Breast epithelium (tissue), 3 donors: ENCODE data around the gene HDC.

ENCODE experiments used
- POLR2A ChIP-seq: fragments of 450-650 bp; IDR thresholded peaks from one replicate; pipeline ENCODE4 v1.6.1; 2016; ENCODE audit warnings: antibody characterized with exemption, mild to moderate bottlenecking, moderate library complexity
- TF ChIP-seq, protein P1 (sequence below), 3 donors: fragments of 450-650 bp; IDR thresholded peaks; one replicate each; pipeline ENCODE4 v1.5.1; 2016 to 2017; ENCODE audit warnings: antibody characterized with exemption in 3 of 3, mild to moderate bottlenecking in 3 of 3, moderate library complexity in 3 of 3

- TF ChIP-seq, protein P1, sequence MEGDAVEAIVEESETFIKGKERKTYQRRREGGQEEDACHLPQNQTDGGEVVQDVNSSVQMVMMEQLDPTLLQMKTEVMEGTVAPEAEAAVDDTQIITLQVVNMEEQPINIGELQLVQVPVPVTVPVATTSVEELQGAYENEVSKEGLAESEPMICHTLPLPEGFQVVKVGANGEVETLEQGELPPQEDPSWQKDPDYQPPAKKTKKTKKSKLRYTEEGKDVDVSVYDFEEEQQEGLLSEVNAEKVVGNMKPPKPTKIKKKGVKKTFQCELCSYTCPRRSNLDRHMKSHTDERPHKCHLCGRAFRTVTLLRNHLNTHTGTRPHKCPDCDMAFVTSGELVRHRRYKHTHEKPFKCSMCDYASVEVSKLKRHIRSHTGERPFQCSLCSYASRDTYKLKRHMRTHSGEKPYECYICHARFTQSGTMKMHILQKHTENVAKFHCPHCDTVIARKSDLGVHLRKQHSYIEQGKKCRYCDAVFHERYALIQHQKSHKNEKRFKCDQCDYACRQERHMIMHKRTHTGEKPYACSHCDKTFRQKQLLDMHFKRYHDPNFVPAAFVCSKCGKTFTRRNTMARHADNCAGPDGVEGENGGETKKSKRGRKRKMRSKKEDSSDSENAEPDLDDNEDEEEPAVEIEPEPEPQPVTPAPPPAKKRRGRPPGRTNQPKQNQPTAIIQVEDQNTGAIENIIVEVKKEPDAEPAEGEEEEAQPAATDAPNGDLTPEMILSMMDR (IDR thresholded peaks at IDR 0.05) = no peak
- TF ChIP-seq POLR2A = no peak
These were observed 32.3 kb downstream of the HDC start for GRCh38 chr15:50233192-50233736.
